ENCODE measurements around the gene MDM2. TPM values are rescaled to one million over a fixed set of nuclear protein-coding genes. Genes with fewer than 3 reads are reported as not detected.

MDM2 gene
- total RNA-seq, 4 donors from 2014 or later = 46.5 to 87.1 (median 67.9) TPM

DNA sequence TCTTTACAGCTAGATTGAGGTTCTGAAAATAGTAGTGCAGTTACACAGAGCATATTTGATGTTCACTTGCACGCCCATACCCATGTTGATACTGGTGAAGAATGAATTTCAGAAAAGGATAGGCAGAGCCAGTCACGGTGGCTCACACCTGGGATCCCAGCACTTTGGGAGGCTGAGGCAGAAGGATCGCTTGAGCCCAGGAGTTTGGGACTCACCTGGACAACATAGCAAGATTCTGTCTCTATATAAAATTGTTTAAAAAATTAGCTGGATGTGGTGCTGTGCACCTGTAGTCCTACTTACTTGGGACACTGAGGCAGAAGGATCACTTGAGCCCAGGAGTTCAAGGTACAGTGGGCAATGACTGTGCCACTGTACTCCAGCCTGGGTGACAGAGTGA is 56.6 kb downstream of the MDM2 start:
- TF ChIP-seq POLR2A (IDR thresholded peaks at IDR 0.05) = no peak
- TF ChIP-seq, protein P1, sequence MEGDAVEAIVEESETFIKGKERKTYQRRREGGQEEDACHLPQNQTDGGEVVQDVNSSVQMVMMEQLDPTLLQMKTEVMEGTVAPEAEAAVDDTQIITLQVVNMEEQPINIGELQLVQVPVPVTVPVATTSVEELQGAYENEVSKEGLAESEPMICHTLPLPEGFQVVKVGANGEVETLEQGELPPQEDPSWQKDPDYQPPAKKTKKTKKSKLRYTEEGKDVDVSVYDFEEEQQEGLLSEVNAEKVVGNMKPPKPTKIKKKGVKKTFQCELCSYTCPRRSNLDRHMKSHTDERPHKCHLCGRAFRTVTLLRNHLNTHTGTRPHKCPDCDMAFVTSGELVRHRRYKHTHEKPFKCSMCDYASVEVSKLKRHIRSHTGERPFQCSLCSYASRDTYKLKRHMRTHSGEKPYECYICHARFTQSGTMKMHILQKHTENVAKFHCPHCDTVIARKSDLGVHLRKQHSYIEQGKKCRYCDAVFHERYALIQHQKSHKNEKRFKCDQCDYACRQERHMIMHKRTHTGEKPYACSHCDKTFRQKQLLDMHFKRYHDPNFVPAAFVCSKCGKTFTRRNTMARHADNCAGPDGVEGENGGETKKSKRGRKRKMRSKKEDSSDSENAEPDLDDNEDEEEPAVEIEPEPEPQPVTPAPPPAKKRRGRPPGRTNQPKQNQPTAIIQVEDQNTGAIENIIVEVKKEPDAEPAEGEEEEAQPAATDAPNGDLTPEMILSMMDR (IDR thresholded peaks at IDR 0.05) = no peak
- Histone ChIP-seq H3K27me3 (no peaks in the 10 kb centered on the region), H3K4me3 (no peak overlapping the region), H3K36me3 (peaks cover 0 to 13% (median 0%) of the 10 kb centered on the region in 3 donors), H3K27ac (no peak overlapping the region), H3K9me3 (no peaks in the 10 kb centered on the region), H3K4me1 (peaks cover 0 to 13% (median 3%) of the 10 kb centered on the region in 3 donors)
- no peak for DNase-seq
- intact Hi-C loops (cut with DNase I) = no loop called here
- 83 to 90% methylated on average over 3 of the region's 3 CpGs for WGBS, 2 donors

DNA sequence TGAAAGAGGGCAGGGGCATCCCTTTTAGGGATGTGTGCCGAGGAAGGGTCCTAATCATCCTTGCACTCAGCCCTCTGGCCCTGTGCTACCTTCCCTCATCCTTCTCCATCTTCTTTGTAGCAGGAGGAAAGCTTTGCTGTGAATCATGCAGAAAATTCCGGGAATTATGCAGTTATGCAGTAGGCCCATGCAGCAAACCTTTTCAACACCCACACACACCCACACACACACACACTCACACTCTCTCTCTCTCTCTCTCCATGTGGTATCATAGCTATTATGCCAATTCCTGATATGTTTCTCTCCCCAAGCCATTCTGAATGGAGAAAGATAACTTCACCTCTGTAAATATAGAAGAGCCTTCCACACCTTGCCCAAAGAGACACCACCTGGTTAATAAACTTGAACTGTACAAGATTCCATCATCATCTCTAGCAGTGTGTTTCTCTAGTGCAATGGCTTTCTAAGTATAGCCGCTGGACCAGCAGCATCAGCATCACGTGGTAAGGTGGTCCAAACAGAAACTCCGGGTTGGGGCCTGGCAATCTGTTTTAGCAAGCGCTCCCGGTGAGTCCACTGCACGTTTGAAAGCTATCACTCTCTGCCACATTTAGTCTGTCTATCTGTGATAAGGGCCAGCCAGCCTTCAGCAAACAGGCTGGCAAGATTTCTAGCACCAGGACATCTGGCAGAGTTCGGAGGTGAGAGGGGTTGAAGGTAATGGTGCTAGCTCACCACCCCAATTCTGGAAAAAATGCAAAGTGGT is 57.6 kb downstream of the MDM2 start:
- intact Hi-C loops (cut with DNase I) = no loop called here
- H3K4me3 ChIP-seq = no peak overlapping the region
- no peak for DNase-seq
- TF ChIP-seq, protein P1 (IDR thresholded peaks at IDR 0.05) = no peak
- no peak for TF ChIP-seq POLR2A (IDR thresholded peaks at IDR 0.05)
- no peaks in the 10 kb centered on the region for H3K9me3 ChIP-seq
- peaks cover 0 to 13% (median 3%) of the 10 kb centered on the region in 3 donors for H3K4me1 ChIP-seq
- H3K27me3 ChIP-seq = no peaks in the 10 kb centered on the region
- 86 to 96% methylated on average over 6 to 9 of the region's 9 CpGs for WGBS, 2 donors
- H3K27ac ChIP-seq = no peak overlapping the region
- peaks cover 0 to 17% (median 0%) of the 10 kb centered on the region in 3 donors for H3K36me3 ChIP-seq

DNA sequence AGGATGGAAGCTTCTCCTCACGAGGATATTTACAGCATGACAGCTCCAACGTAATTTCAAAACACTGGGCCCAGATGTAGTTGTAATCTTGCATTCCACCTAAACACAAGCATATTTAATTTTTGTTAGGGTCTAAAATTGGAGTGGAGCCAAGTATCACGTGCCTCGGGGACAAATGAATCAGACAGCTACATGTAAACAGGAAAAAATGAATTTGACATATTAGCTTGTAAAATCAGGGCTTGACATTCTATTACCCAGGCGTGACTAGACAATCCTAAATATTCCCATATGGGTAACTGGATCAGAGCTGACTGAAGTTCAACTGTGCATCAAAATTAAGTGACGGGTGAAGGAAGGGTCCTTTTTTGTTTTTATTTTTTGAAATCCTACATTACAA is 59.0 kb downstream of the MDM2 start:
- WGBS, 2 donors = 52 to 56% methylated on average over 6 of the region's 6 CpGs
- no peak overlapping the region for H3K4me3 ChIP-seq
- H3K27me3 ChIP-seq = no peaks in the 10 kb centered on the region
- H3K36me3 ChIP-seq = peaks cover 0 to 27% (median 6%) of the 10 kb centered on the region in 3 donors
- intact Hi-C loops (cut with DNase I) = no loop called here
- H3K4me1 ChIP-seq = peaks cover 0 to 13% (median 3%) of the 10 kb centered on the region in 3 donors
- H3K27ac ChIP-seq = no peak overlapping the region
- H3K9me3 ChIP-seq = no peaks in the 10 kb centered on the region
- no peak for DNase-seq
- no peak for TF ChIP-seq POLR2A (IDR thresholded peaks at IDR 0.05)
- TF ChIP-seq, protein P1 (IDR thresholded peaks at IDR 0.05) = no peak

DNA sequence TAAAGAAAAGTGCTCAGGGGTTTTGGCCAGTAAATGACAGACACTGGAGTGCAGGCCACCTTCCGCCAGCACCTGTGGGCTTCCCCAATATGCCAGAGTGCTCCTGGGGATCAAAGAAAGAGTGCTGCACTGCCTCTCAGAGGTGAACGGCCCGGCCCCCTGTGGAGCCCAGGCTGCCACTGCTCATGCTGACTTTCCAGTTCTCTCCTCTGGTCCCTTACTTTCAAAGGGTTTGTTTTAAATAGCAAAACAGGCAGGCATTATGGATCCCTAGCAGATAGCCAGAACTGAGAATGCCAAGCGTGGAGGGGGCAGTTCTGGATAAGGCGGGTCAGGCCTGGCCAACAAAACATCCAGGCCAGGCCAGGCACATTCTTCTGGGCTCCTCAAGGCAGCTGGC is 59.6 kb downstream of the MDM2 start:
- TF ChIP-seq POLR2A (IDR thresholded peaks at IDR 0.05) = no peak
- TF ChIP-seq, protein P1 (IDR thresholded peaks at IDR 0.05) = no peak
- no peak overlapping the region for H3K4me3 ChIP-seq
- H3K4me1 ChIP-seq = peaks cover 0 to 13% (median 3%) of the 10 kb centered on the region in 3 donors
- H3K9me3 ChIP-seq = no peaks in the 10 kb centered on the region
- no peak for DNase-seq
- no peak overlapping the region for H3K27ac ChIP-seq
- no peaks in the 10 kb centered on the region for H3K27me3 ChIP-seq
- 87 to 94% methylated on average over 3 to 5 of the region's 5 CpGs for WGBS, 2 donors
- H3K36me3 ChIP-seq = peaks cover 0 to 27% (median 6%) of the 10 kb centered on the region in 3 donors
- intact Hi-C loops (cut with DNase I) = no loop called here

DNA sequence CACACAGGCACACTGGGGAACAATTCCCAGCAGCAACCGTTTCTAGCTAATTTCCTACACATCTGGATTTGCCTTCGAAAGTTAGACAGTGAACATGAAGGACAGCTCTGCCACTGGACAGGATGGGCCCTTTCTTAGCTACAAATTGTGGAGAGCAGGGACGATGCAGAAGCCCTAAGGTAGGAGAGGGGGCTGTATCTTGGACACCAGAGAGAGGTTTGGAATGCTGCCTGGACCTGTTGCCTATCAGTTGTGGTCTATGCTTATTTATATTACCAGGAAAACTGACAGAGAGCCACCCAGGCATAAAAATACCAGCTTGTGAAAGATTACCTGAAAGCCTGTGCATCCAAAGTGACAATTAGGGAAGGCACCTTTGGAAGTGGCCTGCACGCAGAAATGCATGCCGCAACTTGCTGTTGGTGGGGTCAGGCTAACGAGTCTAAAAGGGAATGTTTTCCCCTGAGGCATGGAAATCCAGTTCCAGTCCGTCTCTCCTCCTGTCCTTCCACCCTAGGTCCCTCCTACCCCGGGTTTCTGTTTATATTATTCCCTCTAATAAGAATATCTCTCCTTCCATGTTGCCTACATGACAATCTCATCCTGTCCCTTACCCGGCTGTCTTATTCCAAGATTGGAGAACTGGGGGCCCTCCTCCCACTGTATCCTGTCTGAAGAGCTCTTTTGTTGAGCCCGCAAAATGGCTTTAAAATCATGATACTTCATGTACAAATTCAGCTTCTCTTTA is 60.2 kb downstream of the MDM2 start:
- no peak overlapping the region for H3K27ac ChIP-seq
- H3K4me3 ChIP-seq = no peak overlapping the region
- TF ChIP-seq, protein P1 (IDR thresholded peaks at IDR 0.05) = no peak
- TF ChIP-seq POLR2A (IDR thresholded peaks at IDR 0.05) = no peak
- intact Hi-C loops (cut with DNase I) = no loop called here
- H3K36me3 ChIP-seq = peaks cover 0 to 27% (median 6%) of the 10 kb centered on the region in 3 donors
- peaks cover 0 to 13% (median 3%) of the 10 kb centered on the region in 3 donors for H3K4me1 ChIP-seq
- no peaks in the 10 kb centered on the region for H3K27me3 ChIP-seq
- DNase-seq = no peak
- WGBS, 2 donors = 49 to 67% methylated on average over 8 to 10 of the region's 10 CpGs
- H3K9me3 ChIP-seq = no peaks in the 10 kb centered on the region

Data from esophagus squamous epithelium (tissue), 5 donors.